Adrenal gland (tissue), 12 donors: Measurements from ENCODE around the gene MRPL36. TPM values are rescaled to one million over a fixed set of nuclear protein-coding genes. Genes with fewer than 3 reads are reported as not detected.
"Not testable (repeated sequence)": the region's sequence is repeated elsewhere in the genome, so short reads cannot be mapped to it uniquely, and the experiment has no call there.

Experiments
- DNase-seq, 7 donors: peaks; one replicate each; pipeline ENCODE4 v3.0.0-alpha.2; 2019 to 2020
- H3K27ac ChIP-seq, 5 donors: fragments of 200-600 bp; sonication (generic) in 4 of 5; 1 replicate in 3 of 5; 2 replicates in 2 of 5; pipeline versions ENCODE4 v1.5.1 to v1.8.0; 2016 to 2020; ENCODE audit warnings: mild to moderate bottlenecking in 1 of 5
- H3K27me3 ChIP-seq: fragments of 200-600 bp; 2 replicates; pipeline ENCODE4 v1.8.0; 2021
- H3K36me3 ChIP-seq, 2 donors: fragments of 200-600 bp; replicated peaks in 1 of 2; 1 replicate in 1 of 2; 2 replicates in 1 of 2; pipeline versions ENCODE4 v1.5.1 to v1.8.0; 2018 to 2022
- H3K4me1 ChIP-seq, 2 donors: fragments of 200-600 bp; replicated peaks in 1 of 2; 1 replicate in 1 of 2; 2 replicates in 1 of 2; pipeline versions ENCODE4 v1.5.1 to v1.8.0; 2018 to 2021
- H3K4me3 ChIP-seq, 4 donors: fragments of 200-600 bp; sonication (generic) in 3 of 4; one replicate each; pipeline ENCODE4 v1.5.1; 2016 to 2018
- H3K9me3 ChIP-seq, 3 donors: fragments of 200-600 bp; sonication (generic) in 1 of 3; replicated peaks in 1 of 3; 1 replicate in 2 of 3; 2 replicates in 1 of 3; pipeline versions ENCODE4 v1.5.1 to v1.8.0; 2016 to 2021
- POLR2A ChIP-seq, 2 donors: fragments of 450-650 bp; IDR thresholded peaks; one replicate each; pipeline ENCODE4 v1.6.1; 2017; ENCODE audit warnings: antibody characterized with exemption in 2 of 2, mild to moderate bottlenecking in 2 of 2, moderate library complexity in 1 of 2
- WGBS, 4 donors: extraction: QIAGEN DNeasy Blood & Tissue Kit in 2 of 4; methylation state at CpG; one replicate each; pipeline versions ENCODE4 v1.1.5 to v1.1.7; 2013 to 2017; 5-methylcytosine and 5-hydroxymethylcytosine counted together
- intact Hi-C, 2 donors: fragments of 100-400 bp; cut with DNase I; formaldehyde crosslinking; loops; one replicate each; pipeline versions ENCODE4 v1.14.1 to v1.15.0; 2022 to 2023
- polyA plus RNA-seq, 3 donors: library from polyadenylated mRNA; stranded (reverse); fragments of 200-250 nt in 2 of 3; fragments of 350-450 nt in 1 of 3; fragmentation: Illumina TruSeq in 1 of 3; extraction: RNeasy Lipid Tissue Mini Kit (QIAGEN cat#74804) in 1 of 3; gene quantifications; one replicate each; pipeline ENCODE4 v1.2.3, GENCODE V29; 2013 to 2014
- total RNA-seq, 9 donors: library from RNA; depleted of rRNA in 4 of 9; stranded (reverse); fragments of >200 nt in 4 of 9; fragments of 120-200 nt in 1 of 9; fragmentation: NEBNext Ultra II Directional in 1 of 9; extraction: Animal tissue kit (Norgen Biotek cat#: 25700) in 1 of 9; gene quantifications; one replicate each; pipeline versions ENCODE4 v1.1.0 to v1.2.4, GENCODE V29; 2013 to 2023
- TF ChIP-seq, protein P1 (sequence below), 6 experiments: fragments of 450-650 bp in 4 of 6; fragments of 200-600 bp in 2 of 6; sonication (generic) in 1 of 6; IDR thresholded peaks; 1 replicate in 5 of 6; 2 replicates in 1 of 6; pipeline versions ENCODE4 v1.5.1 to v1.8.0; 2016 to 2021; ENCODE audit warnings: antibody characterized with exemption in 6 of 6, mild to moderate bottlenecking in 2 of 6, moderate library complexity in 1 of 6
- donor health status: healthy with polysubstance abuse.
- donor health status: Bipolar disorder and iron deficiency.
- donor health status: DM: yes; HTN: yes; CAD: no.
- donor health status: DM: no; HTN: no; CAD: no.
- donor health status: DM: no; HTN: no; CAD: no.
- donor health status: DM: yes; HTN: yes; CAD: no.

Gene MRPL36
- total and polyA plus RNA-seq, 12 donors, result 23.3 to 97.4 (median 61.3) TPM

DNA sequence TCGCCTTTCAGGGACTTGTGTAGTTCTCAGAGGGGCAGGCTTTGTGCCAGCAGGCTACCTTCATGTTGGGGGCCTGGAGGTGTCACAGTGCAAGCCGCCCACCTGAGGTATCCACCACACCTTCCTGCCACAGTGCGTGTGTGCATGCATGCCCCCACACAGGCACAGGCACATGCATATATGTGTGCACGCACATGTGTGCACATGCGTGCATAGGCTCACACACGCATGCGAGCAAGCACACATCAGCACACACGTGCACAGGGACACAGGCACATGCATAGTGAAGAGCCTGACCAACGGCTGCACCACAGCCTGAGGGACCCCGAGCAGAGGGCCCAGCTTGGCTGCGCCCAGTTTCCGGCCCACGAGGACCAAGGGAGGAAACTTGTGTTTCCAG, 46.9 kb upstream of the MRPL36 start:
- no peak for TF ChIP-seq POLR2A (IDR thresholded peaks at IDR 0.05)
- TF ChIP-seq, protein P1, sequence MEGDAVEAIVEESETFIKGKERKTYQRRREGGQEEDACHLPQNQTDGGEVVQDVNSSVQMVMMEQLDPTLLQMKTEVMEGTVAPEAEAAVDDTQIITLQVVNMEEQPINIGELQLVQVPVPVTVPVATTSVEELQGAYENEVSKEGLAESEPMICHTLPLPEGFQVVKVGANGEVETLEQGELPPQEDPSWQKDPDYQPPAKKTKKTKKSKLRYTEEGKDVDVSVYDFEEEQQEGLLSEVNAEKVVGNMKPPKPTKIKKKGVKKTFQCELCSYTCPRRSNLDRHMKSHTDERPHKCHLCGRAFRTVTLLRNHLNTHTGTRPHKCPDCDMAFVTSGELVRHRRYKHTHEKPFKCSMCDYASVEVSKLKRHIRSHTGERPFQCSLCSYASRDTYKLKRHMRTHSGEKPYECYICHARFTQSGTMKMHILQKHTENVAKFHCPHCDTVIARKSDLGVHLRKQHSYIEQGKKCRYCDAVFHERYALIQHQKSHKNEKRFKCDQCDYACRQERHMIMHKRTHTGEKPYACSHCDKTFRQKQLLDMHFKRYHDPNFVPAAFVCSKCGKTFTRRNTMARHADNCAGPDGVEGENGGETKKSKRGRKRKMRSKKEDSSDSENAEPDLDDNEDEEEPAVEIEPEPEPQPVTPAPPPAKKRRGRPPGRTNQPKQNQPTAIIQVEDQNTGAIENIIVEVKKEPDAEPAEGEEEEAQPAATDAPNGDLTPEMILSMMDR (IDR thresholded peaks at IDR 0.05), result no peak
- Histone ChIP-seq H3K4me3 (no peak overlapping the region), H3K27ac (no peak overlapping the region), H3K27me3 (peaks cover 4% of the 10 kb centered on the region), H3K9me3 (no peaks in the 10 kb centered on the region), H3K4me1 (no peaks in the 10 kb centered on the region), H3K36me3 (no peaks in the 10 kb centered on the region)
- no peak for DNase-seq
- WGBS, 4 donors, result 81 to 95% (median 85%) methylated on average over 7 to 13 of the region's 13 CpGs
- intact Hi-C loops, result no loop called here

DNA sequence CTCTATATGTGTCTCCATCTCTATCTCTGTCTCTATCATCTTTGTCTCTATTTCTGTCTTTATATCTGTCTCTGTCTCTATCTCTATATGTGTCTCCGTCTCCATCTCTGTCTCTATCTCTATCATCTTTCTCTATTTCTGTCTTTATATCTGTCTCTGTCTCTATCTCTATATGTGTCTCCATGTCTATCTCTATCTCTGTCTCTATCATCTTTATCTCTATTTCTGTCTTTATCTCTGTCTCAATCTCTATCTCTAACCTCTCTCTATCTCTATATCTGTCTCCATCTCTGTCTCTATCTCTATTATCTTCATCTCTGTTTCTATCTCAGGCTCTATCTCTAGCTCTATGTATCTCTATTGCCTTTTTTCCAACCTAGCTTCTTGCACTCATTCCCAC, 46.1 kb upstream of the MRPL36 start:
- Histone ChIP-seq H3K9me3 (no peaks in the 10 kb centered on the region), H3K27me3 (no peaks in the 10 kb centered on the region), H3K4me1 (no peaks in the 10 kb centered on the region), H3K27ac (no peak overlapping the region), H3K36me3 (no peaks in the 10 kb centered on the region), H3K4me3 (no peak overlapping the region)
- 50 to 94% (median 83%) methylated on average over 1 of the region's 1 CpG for WGBS, 4 donors
- intact Hi-C loops, result no loop called here
- DNase-seq, result no peak
- TF ChIP-seq, protein P1 (IDR thresholded peaks at IDR 0.05), result no peak
- TF ChIP-seq POLR2A (IDR thresholded peaks at IDR 0.05), result no peak

DNA sequence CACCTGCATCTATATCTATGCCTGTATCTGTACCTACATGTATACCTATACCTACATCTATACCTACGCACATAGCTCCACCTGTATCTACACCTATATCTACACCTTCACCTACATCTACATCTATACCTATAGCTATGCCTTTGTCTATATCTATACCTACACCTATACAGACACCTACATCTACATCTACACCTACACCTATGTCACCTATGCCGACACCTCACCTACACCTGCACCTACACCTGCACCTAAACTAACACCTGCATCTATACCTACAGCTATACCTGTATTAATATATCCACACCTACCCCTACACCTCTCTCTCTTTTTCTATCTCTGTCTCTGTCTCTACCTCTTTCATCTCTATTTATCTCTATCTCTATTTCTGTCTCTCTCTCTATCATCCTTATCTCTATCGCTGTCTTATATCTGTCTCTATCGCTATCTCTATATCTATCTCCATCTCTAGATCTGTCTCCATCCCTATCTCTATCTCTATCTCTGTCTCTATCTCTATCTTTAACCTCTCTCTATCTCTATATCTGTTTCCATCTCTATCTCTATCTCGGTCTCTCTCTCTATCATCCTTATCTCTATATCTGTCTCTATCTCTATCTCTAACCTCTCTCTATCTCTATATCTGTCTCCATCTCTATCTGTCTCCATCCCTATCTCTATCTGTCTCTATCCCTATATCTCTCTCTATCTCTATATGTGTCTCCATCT, 45.2 kb upstream of the MRPL36 start:
- H3K36me3 ChIP-seq, result no peaks in the 10 kb centered on the region
- H3K4me3 ChIP-seq, result no peak overlapping the region
- no peak overlapping the region for H3K27ac ChIP-seq
- H3K4me1 ChIP-seq, result no peaks in the 10 kb centered on the region
- no peaks in the 10 kb centered on the region for H3K9me3 ChIP-seq
- intact Hi-C loops, result no loop called here
- no peak for TF ChIP-seq POLR2A (IDR thresholded peaks at IDR 0.05)
- TF ChIP-seq, protein P1 (IDR thresholded peaks at IDR 0.05), result no peak
- H3K27me3 ChIP-seq, result no peaks in the 10 kb centered on the region
- WGBS, 4 donors, result 82 to 88% (median 85%) methylated on average over 5 of the region's 5 CpGs
- DNase-seq, result no peak

DNA sequence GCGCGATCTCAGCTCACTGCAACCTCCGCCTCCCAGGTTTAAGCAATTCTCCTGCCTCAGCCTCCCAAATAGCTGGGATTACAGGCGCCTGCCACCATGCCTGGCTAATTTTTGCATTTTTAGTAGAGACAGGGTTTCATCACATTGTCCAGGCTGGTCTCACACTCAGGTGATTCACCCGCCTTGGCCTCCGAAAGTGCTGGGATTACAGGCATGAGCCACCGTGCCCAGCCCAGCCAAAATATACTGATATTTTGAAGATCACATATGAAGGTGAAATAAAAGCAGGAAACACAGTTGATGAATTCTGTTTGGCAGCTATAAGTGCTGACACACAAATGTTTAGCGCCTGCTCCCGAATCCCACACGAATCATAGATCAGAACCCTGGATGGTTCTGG, 44.1 kb upstream of the MRPL36 start:
- DNase-seq, H3K9me3 ChIP-seq, H3K27ac ChIP-seq, H3K36me3 ChIP-seq, H3K27me3 ChIP-seq, H3K4me3 ChIP-seq, H3K4me1 ChIP-seq, intact Hi-C loops: not testable (repeated sequence)
- 79 to 93% (median 81%) methylated on average over 10 of the region's 10 CpGs for WGBS, 4 donors
